HEK293 (cell line): ENCODE measurements around the gene TMEM150A.
A peak's percentile ranks its signal among the peaks of the same experiment; 100 is the strongest.
"Not testable (repeated sequence)": the region's sequence is repeated elsewhere in the genome, so short reads cannot be mapped to it uniquely, and the experiment has no call there.

Experiments
- CTCF ChIA-PET: fragments of 350-600 bp; formaldehyde crosslinking; extraction: SDS; loops from one replicate; lab custom pipeline; 2021; ENCODE audit warnings: antibody characterized with exemption; lab: Yijun Ruan, JAX
- POLR2A ChIA-PET: fragments of 300-600 bp; formaldehyde crosslinking; extraction: SDS; loops from one replicate; lab custom pipeline; 2020; ENCODE audit warnings: antibody characterized with exemption, inconsistent platforms; lab: Yijun Ruan, JAX
- H3K27ac ChIP-seq: fragments of 200-500 bp; sonication (Bioruptor generic); 2 replicates; pipeline ENCODE4 v1.5.1; 2014; ENCODE audit warnings: low read depth, low read length, control low read depth, inconsistent platforms; ENCODE audit errors: extremely low read depth
- H3K36me3 ChIP-seq, 2 experiments: fragments of 200-500 bp in 1 of 2; sonication (Bioruptor generic) in 1 of 2; 1 replicate in 1 of 2; 2 replicates in 1 of 2; pipeline ENCODE4 v1.5.1; 2014 to 2017; ENCODE audit warnings: inconsistent platforms in 2 of 2, low read length in 2 of 2; ENCODE audit not compliant: control insufficient read depth in 2 of 2, insufficient read depth in 1 of 2
- H3K4me1 ChIP-seq: fragments of 200-500 bp; sonication (Bioruptor generic); 2 replicates; pipeline ENCODE4 v1.5.1; 2014; ENCODE audit warnings: mild to moderate bottlenecking, low read length, inconsistent platforms; ENCODE audit not compliant: control insufficient read depth, insufficient read depth
- H3K4me3 ChIP-seq: 2 replicates; pipeline ENCODE4 v1.5.1; 2011; ENCODE audit warnings: low read depth, mild to moderate bottlenecking, control low read depth, low read length, moderate library complexity
- H3K9me3 ChIP-seq: fragments of 200-500 bp; sonication (Bioruptor generic); 2 replicates; pipeline ENCODE4 v1.5.1; 2014; ENCODE audit warnings: low read depth, low read length, inconsistent platforms; ENCODE audit not compliant: control insufficient read depth, insufficient read depth
- GFI1B ChIP-seq: fragments of 450-650 bp; formaldehyde crosslinking; IDR thresholded peaks from 2 replicates; pipeline ENCODE4 v1.5.1; 2016; ENCODE audit warnings: missing biosample characterization, missing genetic modification characterization
- GLI4 ChIP-seq: fragments of 450-650 bp; formaldehyde crosslinking; IDR thresholded peaks from 2 replicates; pipeline ENCODE4 v1.5.1; 2016; ENCODE audit warnings: missing biosample characterization, missing genetic modification characterization
- HOXD13 ChIP-seq: sonication (generic); formaldehyde crosslinking; IDR thresholded peaks from 2 replicates; pipeline ENCODE4 v1.8.0; 2022; ENCODE audit warnings: missing genetic modification reagents, borderline replicate concordance
- PRDM1 ChIP-seq: fragments of 450-650 bp; formaldehyde crosslinking; IDR thresholded peaks from 2 replicates; pipeline ENCODE4; 2016; ENCODE audit warnings: missing biosample characterization, missing genetic modification characterization
- SCRT1 ChIP-seq: fragments of 450-650 bp; formaldehyde crosslinking; IDR thresholded peaks from 2 replicates; pipeline ENCODE4 v1.5.1; 2016; ENCODE audit warnings: missing biosample characterization, missing genetic modification characterization, borderline replicate concordance
- SCRT2 ChIP-seq: fragments of 450-650 bp; formaldehyde crosslinking; IDR thresholded peaks from 2 replicates; pipeline ENCODE4 v1.5.1; 2016; ENCODE audit warnings: missing biosample characterization, missing genetic modification characterization
- ZFP3 ChIP-seq: fragments of 450-650 bp; formaldehyde crosslinking; IDR thresholded peaks from 2 replicates; pipeline ENCODE4 v1.5.1; 2016; ENCODE audit warnings: low read depth, missing biosample characterization, missing genetic modification characterization
- ZNF132 ChIP-seq: fragments of 450-650 bp; formaldehyde crosslinking; IDR thresholded peaks from 2 replicates; pipeline ENCODE4 v1.5.1; 2017; ENCODE audit warnings: missing biosample characterization, missing genetic modification characterization, borderline replicate concordance
- ZNF350 ChIP-seq: fragments of 450-650 bp; formaldehyde crosslinking; IDR thresholded peaks from 2 replicates; pipeline ENCODE4 v1.5.0; 2017; ENCODE audit warnings: missing biosample characterization, mild to moderate bottlenecking, missing genetic modification characterization
- ZNF544 ChIP-seq: fragments of 450-650 bp; formaldehyde crosslinking; IDR thresholded peaks from 2 replicates; pipeline ENCODE4 v1.5.0; 2017; ENCODE audit warnings: missing biosample characterization, missing genetic modification characterization
- ZNF658 ChIP-seq: fragments of 450-650 bp; formaldehyde crosslinking; IDR thresholded peaks from 2 replicates; pipeline ENCODE4; 2016; ENCODE audit warnings: missing biosample characterization, missing genetic modification characterization
- ZNF707 ChIP-seq: fragments of 450-650 bp; formaldehyde crosslinking; IDR thresholded peaks from 2 replicates; pipeline ENCODE4 v1.5.1; 2016; ENCODE audit warnings: missing biosample characterization, missing genetic modification characterization
- TF ChIP-seq, protein P1 (sequence below): fragments of 450-650 bp; formaldehyde crosslinking; IDR thresholded peaks from 2 replicates; pipeline ENCODE4 v1.5.1; 2016; ENCODE audit warnings: missing biosample characterization, missing genetic modification characterization, low read depth
- TF ChIP-seq, protein P2 (sequence below): fragments of 450-650 bp; formaldehyde crosslinking; IDR thresholded peaks from 2 replicates; pipeline ENCODE4 v1.5.1; 2016; ENCODE audit warnings: missing biosample characterization, missing genetic modification characterization

The TMEM150A gene

DNA sequence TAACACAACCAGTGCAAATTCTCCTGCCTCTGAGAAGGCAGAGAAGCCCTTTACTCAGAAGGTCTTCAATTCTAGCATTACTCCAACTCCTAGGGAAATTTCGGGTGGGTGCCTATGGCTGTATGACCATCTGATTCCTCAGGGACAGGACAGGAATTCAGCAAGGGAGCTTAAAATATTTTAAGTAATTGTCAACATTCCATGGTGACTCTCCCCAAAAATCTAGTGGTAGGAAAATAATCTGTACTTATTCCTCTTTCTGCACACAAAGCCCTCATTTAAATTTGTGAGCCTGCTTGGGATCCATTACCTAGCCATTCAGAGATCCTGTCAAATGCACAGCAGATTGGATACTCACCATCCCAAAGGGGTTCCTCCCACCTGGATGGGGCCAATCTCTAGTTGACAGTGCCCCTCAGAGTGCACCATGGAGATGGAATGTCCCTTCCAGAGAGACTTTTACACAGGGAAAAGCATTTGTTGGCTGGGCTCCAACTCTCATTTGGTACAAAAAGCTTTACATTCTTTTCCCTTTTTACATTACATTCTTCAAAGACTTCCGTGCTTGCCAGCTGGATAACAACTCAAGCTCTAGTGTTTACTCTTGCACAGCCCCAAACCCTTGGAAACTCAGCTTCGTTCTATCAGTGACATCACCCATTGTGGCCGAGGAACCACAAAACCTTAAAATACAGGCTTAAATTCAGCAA lies 3.1 kb upstream of the TMEM150A start (continued):
- TF ChIP-seq, protein P1, sequence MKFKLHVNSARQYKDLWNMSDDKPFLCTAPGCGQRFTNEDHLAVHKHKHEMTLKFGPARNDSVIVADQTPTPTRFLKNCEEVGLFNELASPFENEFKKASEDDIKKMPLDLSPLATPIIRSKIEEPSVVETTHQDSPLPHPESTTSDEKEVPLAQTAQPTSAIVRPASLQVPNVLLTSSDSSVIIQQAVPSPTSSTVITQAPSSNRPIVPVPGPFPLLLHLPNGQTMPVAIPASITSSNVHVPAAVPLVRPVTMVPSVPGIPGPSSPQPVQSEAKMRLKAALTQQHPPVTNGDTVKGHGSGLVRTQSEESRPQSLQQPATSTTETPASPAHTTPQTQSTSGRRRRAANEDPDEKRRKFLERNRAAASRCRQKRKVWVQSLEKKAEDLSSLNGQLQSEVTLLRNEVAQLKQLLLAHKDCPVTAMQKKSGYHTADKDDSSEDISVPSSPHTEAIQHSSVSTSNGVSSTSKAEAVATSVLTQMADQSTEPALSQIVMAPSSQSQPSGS (tag by site-specific recombination) = peak; percentile 69; the same call in 1 of the 2 replicates
- TF ChIP-seq, protein P2, sequence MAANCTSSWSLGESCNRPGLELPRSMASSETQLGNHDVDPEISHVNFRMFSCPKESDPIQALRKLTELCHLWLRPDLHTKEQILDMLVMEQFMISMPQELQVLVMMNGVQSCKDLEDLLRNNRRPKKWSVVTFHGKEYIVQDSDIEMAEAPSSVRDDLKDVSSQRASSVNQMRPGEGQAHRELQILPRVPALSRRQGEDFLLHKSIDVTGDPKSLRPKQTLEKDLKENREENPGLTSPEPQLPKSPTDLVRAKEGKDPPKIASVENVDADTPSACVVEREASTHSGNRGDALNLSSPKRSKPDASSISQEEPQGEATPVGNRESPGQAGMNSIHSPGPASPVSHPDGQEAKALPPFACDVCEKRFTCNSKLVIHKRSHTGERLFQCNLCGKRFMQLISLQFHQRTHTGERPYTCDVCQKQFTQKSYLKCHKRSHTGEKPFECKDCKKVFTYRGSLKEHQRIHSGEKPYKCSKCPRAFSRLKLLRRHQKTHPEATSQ (tag by site-specific recombination) = no peak
- TF ChIP-seq, all 188 proteins: peak for 5

DNA sequence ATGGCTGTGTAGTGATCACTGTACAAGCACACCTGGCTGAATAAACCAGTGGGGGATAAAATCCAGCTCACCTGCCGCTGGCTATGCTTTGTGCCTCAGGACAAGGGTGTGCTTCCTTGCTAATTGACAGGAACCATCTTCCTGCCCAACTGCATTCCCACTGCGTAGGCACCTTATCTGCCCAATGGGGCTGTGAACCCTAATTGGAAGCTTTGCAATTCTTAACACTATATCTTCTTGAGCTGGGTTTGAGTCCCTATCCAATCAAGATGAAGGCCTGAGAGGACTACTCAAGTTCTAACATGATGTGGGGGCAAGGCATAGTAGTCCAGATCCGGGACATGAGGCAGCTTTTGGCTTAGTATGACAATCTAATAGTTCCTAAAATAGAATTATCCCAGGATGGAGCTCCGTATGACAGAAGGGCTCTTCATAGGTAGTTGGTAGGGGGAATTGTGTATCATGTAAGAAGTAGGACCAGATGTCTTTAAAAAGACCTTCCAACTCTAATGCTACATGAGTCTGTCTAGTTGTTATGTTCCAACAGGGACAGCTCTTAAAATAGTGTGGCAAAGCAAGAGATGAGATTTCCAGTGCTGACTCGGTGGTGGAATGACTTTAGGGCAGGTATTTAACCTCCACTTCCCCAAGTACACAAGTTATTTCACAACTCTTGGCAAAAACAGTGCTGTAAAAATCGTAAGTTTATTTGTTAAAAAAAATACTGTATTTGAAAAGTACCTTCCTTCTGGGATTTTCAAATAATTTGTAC lies 2.3 kb upstream of the TMEM150A start:
- ChIA-PET CTCF (interaction anchor here (1.3 kb wide), 2 partner anchors 8 to 10 kb away, joined by 3 to 5 read pairs; no protein-coding TSS in a partner anchor), POLR2A (interaction anchor here (0.7 to 4.7 kb wide), 7 partner anchors 9 to 65 kb away, joined by 3 to 43 read pairs (median 6); partner anchors contain the start of genes GGCX, RNF181 and USP39)
- Histone ChIP-seq H3K4me1 (peaks cover 9% of the 10 kb centered on the region), H3K27ac (no peak overlapping the region), H3K36me3 (peaks cover 3 to 32% of the 10 kb centered on the region in 2 experiments; a peak in 2 of 3 replicates), H3K9me3 (no peaks in the 10 kb centered on the region), H3K4me3 (no peak overlapping the region)
- TF ChIP-seq ZFP3 (tag by site-specific recombination) (no peak), ZNF544 (tag by site-specific recombination) (no peak), ZNF707 (tag by site-specific recombination) (no peak), ZNF350 (tag by site-specific recombination) (no peak), HOXD13 (CRISPR knock-in tag) (no peak), GFI1B (tag by site-specific recombination) (no peak), ZNF132 (tag by site-specific recombination) (no peak), GLI4 (no peak), ZNF658 (tag by site-specific recombination) (no peak)

DNA sequence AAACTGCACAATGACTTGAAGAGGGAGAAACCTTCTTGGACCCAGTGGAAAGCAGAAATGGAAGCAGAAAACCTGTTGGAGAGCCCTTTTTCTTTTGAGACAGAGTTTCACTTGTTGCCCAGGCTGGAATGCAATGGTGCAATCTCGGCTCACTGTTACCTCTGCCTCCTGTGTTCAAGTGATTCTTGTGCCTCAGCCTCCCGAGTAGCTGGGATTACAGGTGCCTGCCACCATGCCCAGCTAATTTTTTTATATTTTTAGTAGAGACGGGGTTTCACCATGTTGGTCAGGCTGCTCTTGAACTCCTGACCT lies 1.6 kb upstream of the TMEM150A start:
- peaks cover 3 to 33% of the 10 kb centered on the region in 2 experiments for H3K36me3 ChIP-seq
- H3K4me1 ChIP-seq, H3K9me3 ChIP-seq, H3K4me3 ChIP-seq, H3K27ac ChIP-seq: not testable (repeated sequence)
- TF ChIP-seq SCRT2 (peak; percentile 98), SCRT1 (tag by site-specific recombination) (peak; percentile 86), PRDM1 (tag by site-specific recombination) (peak; percentile 51; the same call in 1 of the 2 replicates)
- ChIA-PET POLR2A (interaction anchor here (1.3 to 4.7 kb wide), 7 partner anchors 8 to 65 kb away, joined by 4 to 43 read pairs (median 14); partner anchors contain the start of genes C2orf68, GGCX, MAT2A and RNF181), CTCF (interaction anchor here (0.6 to 1.1 kb wide), 2 partner anchors 24 to 36 kb away, joined by 3 read pairs; no protein-coding TSS in a partner anchor)
